ENCODE results near the gene RPS21. TPM values are rescaled to one million over a fixed set of nuclear protein-coding genes. Genes with fewer than 3 reads are reported as not detected.

Gene RPS21
- total and polyA plus RNA-seq, 2 of the 13 experiments (the other 11 are each of a cell fraction or from before 2014, with no cell fraction given), result 2,647 to 11,063 TPM

DNA sequence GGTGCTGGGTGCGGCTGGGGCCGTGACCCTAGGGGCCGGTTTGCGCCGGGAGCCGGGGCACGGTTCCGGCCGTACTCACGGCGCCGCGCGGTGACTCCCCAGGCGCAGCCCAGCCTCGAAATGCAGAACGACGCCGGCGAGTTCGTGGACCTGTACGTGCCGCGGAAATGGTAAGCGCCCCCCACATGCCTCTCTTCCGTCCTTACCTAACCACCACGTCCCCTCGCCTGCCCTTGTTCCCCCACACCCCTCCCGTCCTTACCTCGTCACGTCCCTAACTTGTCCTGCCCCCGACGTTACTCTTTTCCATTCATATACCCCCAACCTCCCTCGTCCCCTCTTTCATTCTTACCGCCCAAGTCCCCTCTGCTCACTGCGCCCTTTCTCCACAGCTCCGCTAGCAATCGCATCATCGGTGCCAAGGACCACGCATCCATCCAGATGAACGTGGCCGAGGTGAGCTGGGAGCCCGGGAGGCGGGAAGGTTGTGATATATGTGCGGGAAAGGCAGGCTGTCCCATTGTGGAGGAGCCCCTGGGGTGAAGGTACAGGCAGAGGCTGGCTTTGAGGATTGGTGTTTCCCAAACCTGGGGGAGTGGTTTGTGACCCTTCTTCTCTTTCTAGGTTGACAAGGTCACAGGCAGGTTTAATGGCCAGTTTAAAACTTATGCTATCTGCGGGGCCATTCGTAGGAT lies 463 bp downstream of the RPS21 start (continued):
- TF ChIP-seq, protein P1, sequence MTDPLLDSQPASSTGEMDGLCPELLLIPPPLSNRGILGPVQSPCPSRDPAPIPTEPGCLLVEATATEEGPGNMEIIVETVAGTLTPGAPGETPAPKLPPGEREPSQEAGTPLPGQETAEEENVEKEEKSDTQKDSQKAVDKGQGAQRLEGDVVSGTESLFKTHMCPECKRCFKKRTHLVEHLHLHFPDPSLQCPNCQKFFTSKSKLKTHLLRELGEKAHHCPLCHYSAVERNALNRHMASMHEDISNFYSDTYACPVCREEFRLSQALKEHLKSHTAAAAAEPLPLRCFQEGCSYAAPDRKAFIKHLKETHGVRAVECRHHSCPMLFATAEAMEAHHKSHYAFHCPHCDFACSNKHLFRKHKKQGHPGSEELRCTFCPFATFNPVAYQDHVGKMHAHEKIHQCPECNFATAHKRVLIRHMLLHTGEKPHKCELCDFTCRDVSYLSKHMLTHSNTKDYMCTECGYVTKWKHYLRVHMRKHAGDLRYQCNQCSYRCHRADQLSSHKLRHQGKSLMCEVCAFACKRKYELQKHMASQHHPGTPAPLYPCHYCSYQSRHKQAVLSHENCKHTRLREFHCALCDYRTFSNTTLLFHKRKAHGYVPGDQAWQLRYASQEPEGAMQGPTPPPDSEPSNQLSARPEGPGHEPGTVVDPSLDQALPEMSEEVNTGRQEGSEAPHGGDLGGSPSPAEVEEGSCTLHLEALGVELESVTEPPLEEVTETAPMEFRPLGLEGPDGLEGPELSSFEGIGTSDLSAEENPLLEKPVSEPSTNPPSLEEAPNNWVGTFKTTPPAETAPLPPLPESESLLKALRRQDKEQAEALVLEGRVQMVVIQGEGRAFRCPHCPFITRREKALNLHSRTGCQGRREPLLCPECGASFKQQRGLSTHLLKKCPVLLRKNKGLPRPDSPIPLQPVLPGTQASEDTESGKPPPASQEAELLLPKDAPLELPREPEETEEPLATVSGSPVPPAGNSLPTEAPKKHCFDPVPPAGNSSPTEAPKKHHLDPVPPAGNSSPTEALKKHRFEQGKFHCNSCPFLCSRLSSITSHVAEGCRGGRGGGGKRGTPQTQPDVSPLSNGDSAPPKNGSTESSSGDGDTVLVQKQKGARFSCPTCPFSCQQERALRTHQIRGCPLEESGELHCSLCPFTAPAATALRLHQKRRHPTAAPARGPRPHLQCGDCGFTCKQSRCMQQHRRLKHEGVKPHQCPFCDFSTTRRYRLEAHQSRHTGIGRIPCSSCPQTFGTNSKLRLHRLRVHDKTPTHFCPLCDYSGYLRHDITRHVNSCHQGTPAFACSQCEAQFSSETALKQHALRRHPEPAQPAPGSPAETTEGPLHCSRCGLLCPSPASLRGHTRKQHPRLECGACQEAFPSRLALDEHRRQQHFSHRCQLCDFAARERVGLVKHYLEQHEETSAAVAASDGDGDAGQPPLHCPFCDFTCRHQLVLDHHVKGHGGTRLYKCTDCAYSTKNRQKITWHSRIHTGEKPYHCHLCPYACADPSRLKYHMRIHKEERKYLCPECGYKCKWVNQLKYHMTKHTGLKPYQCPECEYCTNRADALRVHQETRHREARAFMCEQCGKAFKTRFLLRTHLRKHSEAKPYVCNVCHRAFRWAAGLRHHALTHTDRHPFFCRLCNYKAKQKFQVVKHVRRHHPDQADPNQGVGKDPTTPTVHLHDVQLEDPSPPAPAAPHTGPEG (CRISPR knock-in tag; IDR thresholded peaks at IDR 0.05), result 0 out of 2 replicates have a peak, but pooled peaks have one; percentile 23
- no peak for TF ChIP-seq ZNF83 (CRISPR knock-in tag; IDR thresholded peaks at IDR 0.05; ENCODE audit: borderline replicate concordance)
- TF ChIP-seq ZNF75D (CRISPR knock-in tag; IDR thresholded peaks at IDR 0.05; ENCODE audit: borderline replicate concordance), result no peak
- peak; percentile 12 for TF ChIP-seq ASH2L (IDR thresholded peaks at IDR 0.05; ENCODE audit: insufficient read length, low read depth, low read length)
- peak; percentile 98 for TF ChIP-seq ZNF572 (CRISPR knock-in tag; IDR thresholded peaks at IDR 0.05)
- peak; percentile 82; the same call in 1 of the 2 replicates for TF ChIP-seq ZNF234 (CRISPR knock-in tag; conservative IDR thresholded peaks at IDR 0.05)
- no peak for TF ChIP-seq NR1H2 (CRISPR knock-in tag; IDR thresholded peaks at IDR 0.05; ENCODE audit: borderline replicate concordance, low read depth)
- peak; percentile 8 for TF ChIP-seq JARID2 (CRISPR knock-in tag; IDR thresholded peaks at IDR 0.05; ENCODE audit: insufficient replicate concordance)
- TF ChIP-seq MEIS1 (CRISPR knock-in tag; IDR thresholded peaks at IDR 0.05; ENCODE audit: borderline replicate concordance), result no peak; the same call in 1 of the 2 replicates
- no peak for TF ChIP-seq EZH2 (conservative IDR thresholded peaks at IDR 0.05; ENCODE audit: low read depth, low read length)
- no peak for TF ChIP-seq HNF4G (IDR thresholded peaks at IDR 0.05; ENCODE audit: borderline replicate concordance, low read depth, low read length)
- 0 out of 2 replicates have a peak, but pooled peaks have one; percentile 17 for TF ChIP-seq HNF4G (CRISPR knock-in tag; IDR thresholded peaks at IDR 0.05; ENCODE audit: borderline replicate concordance, low read depth)
- TF ChIP-seq, protein P2, sequence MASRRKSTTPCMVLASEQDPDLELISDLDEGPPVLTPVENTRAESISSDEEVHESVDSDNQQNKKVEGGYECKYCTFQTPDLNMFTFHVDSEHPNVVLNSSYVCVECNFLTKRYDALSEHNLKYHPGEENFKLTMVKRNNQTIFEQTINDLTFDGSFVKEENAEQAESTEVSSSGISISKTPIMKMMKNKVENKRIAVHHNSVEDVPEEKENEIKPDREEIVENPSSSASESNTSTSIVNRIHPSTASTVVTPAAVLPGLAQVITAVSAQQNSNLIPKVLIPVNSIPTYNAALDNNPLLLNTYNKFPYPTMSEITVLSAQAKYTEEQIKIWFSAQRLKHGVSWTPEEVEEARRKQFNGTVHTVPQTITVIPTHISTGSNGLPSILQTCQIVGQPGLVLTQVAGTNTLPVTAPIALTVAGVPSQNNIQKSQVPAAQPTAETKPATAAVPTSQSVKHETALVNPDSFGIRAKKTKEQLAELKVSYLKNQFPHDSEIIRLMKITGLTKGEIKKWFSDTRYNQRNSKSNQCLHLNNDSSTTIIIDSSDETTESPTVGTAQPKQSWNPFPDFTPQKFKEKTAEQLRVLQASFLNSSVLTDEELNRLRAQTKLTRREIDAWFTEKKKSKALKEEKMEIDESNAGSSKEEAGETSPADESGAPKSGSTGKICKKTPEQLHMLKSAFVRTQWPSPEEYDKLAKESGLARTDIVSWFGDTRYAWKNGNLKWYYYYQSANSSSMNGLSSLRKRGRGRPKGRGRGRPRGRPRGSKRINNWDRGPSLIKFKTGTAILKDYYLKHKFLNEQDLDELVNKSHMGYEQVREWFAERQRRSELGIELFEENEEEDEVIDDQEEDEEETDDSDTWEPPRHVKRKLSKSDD (CRISPR knock-in tag; IDR thresholded peaks at IDR 0.05; ENCODE audit: low read depth), result peak; percentile 46; the same call in 1 of the 2 replicates
- peak; percentile 26; the same call in 1 of the 2 replicates for TF ChIP-seq ZNF501 (CRISPR knock-in tag; IDR thresholded peaks at IDR 0.05)
- TF ChIP-seq, protein P3, sequence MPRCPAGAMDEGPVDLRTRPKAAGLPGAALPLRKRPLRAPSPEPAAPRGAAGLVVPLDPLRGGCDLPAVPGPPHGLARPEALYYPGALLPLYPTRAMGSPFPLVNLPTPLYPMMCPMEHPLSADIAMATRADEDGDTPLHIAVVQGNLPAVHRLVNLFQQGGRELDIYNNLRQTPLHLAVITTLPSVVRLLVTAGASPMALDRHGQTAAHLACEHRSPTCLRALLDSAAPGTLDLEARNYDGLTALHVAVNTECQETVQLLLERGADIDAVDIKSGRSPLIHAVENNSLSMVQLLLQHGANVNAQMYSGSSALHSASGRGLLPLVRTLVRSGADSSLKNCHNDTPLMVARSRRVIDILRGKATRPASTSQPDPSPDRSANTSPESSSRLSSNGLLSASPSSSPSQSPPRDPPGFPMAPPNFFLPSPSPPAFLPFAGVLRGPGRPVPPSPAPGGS (CRISPR knock-in tag; IDR thresholded peaks at IDR 0.05), result 0 out of 2 replicates have a peak, but pooled peaks have one; percentile 24
- TF ChIP-seq GABPB1 (CRISPR knock-in tag; IDR thresholded peaks at IDR 0.05), result no peak
- TF ChIP-seq KLF6 (CRISPR knock-in tag; IDR thresholded peaks at IDR 0.05), result peak; percentile 10; the same call in 1 of the 2 replicates
- no peak for TF ChIP-seq ELF1 (CRISPR knock-in tag; IDR thresholded peaks at IDR 0.05)
- TF ChIP-seq AGO2 (optimal IDR thresholded peaks at IDR 0.05; ENCODE audit: low read depth, low read length), result peak; percentile 33

Measured in HepG2 (cell line).